Kidney (tissue), 14 donors: ENCODE measurements around the gene DRGX. TPM values are rescaled to one million over a fixed set of nuclear protein-coding genes. Genes with fewer than 3 reads are reported as not detected.

Experiments used
- DNase-seq, 5 donors: peaks; one replicate each; pipeline ENCODE4 v3.0.0-alpha.2; 2013 to 2020
- FAIRE-seq: peaks from 2 replicates; lab custom pipeline; 2012; peaks lifted over from hg19 to GRCh38; lab: Jason Lieb, UNC
- H3K27ac ChIP-seq, 2 donors: one replicate each; pipeline ENCODE4 v1.7.0; 2013; ENCODE audit warnings: low read depth in 2 of 2, low read length in 2 of 2, inconsistent platforms in 1 of 2
- H3K27me3 ChIP-seq: one replicate; pipeline ENCODE4 v1.7.1; 2013; ENCODE audit warnings: low read length, inconsistent platforms; ENCODE audit not compliant: control insufficient read depth, insufficient read depth
- H3K36me3 ChIP-seq, 3 donors: one replicate each; pipeline versions ENCODE4 v1.7.0 to v1.7.1; 2013; ENCODE audit warnings: low read length in 3 of 3, control low read depth in 1 of 3, inconsistent platforms in 1 of 3; ENCODE audit not compliant: insufficient read depth in 3 of 3, control insufficient read depth in 2 of 3
- H3K4me1 ChIP-seq, 3 donors: one replicate each; pipeline versions ENCODE4 v1.7.0 to v1.7.1; 2013; ENCODE audit warnings: low read length in 3 of 3, inconsistent platforms in 1 of 3, low read depth in 1 of 3; ENCODE audit not compliant: control insufficient read depth in 2 of 3, insufficient read depth in 2 of 3
- H3K4me3 ChIP-seq, 3 donors: one replicate each; pipeline versions ENCODE4 v1.7.0 to v1.8.1; 2013; ENCODE audit warnings: low read length in 3 of 3, control low read depth in 1 of 3, inconsistent platforms in 1 of 3
- H3K9ac ChIP-seq, 3 donors: one replicate each; pipeline versions ENCODE4 v1.7.0 to v1.7.1; 2013; ENCODE audit warnings: low read length in 3 of 3, control low read depth in 1 of 3, inconsistent platforms in 1 of 3
- H3K9me3 ChIP-seq, 3 donors: one replicate each; pipeline versions ENCODE4 v1.7.0 to v1.7.1; 2013; ENCODE audit warnings: low read length in 3 of 3, control low read depth in 1 of 3, inconsistent platforms in 1 of 3; ENCODE audit not compliant: control insufficient read depth in 2 of 3, insufficient read depth in 1 of 3
- CTCF ChIP-seq: IDR thresholded peaks from 3 replicates; pipeline ENCODE4 v1.5.1; 2012; ENCODE audit warnings: mild to moderate bottlenecking, moderate library complexity, borderline replicate concordance; ENCODE audit not compliant: insufficient read depth; ENCODE audit errors: extremely low read depth
- intact Hi-C: fragments of 100-400 bp; cut with DNase I; formaldehyde crosslinking; loops from one replicate; pipeline ENCODE4 v1.11.1; 2022
- polyA plus RNA-seq: library from polyadenylated mRNA; stranded (reverse); fragments of 350-450 nt; fragmentation: Illumina TruSeq; extraction: RNeasy Lipid Tissue Mini Kit (QIAGEN cat#74804); gene quantifications from one replicate; pipeline ENCODE4 v1.2.3, GENCODE V29; 2014; ENCODE audit warnings: low read depth, low replicate concordance; ENCODE audit not compliant: insufficient read depth
- total RNA-seq: library from RNA; stranded (reverse); fragmentation: NEBNext Ultra II Directional; extraction: Animal tissue kit (Norgen Biotek cat#: 25700); gene quantifications from one replicate; pipeline ENCODE4 v1.2.1, GENCODE V29; 2021
- donor health status: control.
- donor health status: control.
- donor health status: control.
- donor health status: control.
- donor health status: control.
- donor health status: DM: yes; HTN: yes; CAD: no.
- donor health status: Normal renal cell carcinoma (clear cell type).

The DRGX gene
- total and polyA plus RNA-seq, 2 donors from 2014 or later = not detected

DNA sequence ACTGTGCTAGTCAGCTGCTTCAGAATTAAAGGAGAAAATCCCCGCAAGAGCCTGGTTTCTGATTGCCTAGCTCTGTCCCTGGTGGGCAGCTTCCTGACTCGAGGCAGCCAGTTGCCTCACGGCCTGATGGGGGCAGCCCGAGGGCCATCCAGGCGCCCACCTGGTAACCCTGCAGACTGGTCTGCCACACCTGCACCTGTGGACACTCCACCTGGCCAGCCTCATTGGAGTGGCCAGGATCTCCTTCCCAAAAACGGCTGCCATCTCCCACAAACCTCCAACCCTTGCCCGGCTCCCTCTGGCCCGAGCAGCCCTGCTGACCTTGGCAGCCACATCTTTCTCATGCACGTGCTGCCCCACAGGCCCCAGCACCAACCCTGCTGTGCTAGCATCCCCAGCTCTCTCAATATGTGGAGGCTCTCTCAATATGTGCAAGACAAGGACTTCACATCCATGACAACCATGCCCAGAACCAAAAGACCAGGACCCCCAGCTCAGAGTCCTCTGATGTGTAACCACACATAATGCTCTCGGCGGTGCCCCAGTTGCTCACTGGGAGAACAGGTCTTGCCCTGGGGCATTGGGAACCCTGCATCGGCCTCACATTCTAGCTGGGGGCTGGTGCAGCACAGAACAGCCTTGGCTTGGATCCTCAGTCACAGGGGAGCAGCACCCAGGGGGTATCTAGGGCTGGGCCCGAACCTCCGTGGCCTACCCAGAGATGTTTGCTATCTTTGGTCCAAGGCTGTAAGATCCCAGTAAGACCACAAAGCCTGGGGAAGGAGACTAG, 14.6 kb downstream of the DRGX start:
- Histone ChIP-seq H3K9me3 (no peaks in the 10 kb centered on the region), H3K27me3 (no peaks in the 10 kb centered on the region), H3K4me1 (no peaks in the 10 kb centered on the region), H3K4me3 (no peak overlapping the region), H3K27ac (no peak overlapping the region), H3K36me3 (no peaks in the 10 kb centered on the region), H3K9ac (no peak overlapping the region)
- FAIRE-seq (no peak), DNase-seq (no peak)
- TF ChIP-seq CTCF = no peak
- intact Hi-C loops = no loop called here

DNA sequence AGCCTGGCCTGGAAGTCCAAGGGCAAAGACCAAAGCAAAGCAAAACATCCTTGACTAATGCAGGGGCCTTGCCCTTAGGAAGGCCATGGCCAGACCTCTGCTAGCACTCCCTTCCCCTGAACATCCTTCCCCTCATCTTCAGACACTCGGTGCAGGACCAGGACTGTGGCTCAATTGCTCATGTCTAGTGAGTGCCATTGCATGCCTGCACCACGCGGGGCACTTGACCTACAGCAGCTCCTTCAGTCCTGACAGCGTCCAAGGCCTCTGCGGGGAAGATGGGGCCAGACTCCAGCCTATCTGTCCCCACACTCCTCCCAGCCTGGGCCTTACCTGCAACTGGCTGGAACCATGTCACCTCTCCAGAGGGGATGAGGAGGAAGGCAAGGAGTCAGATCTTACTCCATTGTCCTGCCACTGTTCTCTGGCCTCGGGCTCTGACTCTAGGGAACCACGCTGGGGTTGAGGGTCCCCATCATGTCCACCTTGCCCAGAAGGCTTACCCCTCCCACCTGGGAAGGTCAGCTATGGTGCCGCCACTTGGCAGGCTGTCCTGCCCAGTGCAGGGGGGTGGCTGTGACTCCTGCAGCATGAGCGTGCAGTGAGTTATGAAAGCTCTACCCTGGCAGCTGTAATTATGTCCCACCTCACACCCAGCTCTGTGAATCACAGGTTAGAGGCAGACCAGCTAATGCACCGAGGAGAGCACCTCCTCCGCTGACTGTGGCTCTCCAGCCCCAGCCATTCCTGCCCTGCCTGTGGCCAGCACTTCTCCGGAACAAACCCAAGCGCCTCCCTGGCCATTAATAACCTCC, 16.1 kb downstream of the DRGX start:
- Histone ChIP-seq H3K27ac (no peak overlapping the region), H3K4me3 (no peak overlapping the region), H3K4me1 (no peaks in the 10 kb centered on the region), H3K36me3 (no peaks in the 10 kb centered on the region), H3K9ac (no peak overlapping the region), H3K27me3 (no peaks in the 10 kb centered on the region), H3K9me3 (no peaks in the 10 kb centered on the region)
- FAIRE-seq (no peak), DNase-seq (no peak)
- TF ChIP-seq CTCF = no peak
- intact Hi-C loops = no loop called here

DNA sequence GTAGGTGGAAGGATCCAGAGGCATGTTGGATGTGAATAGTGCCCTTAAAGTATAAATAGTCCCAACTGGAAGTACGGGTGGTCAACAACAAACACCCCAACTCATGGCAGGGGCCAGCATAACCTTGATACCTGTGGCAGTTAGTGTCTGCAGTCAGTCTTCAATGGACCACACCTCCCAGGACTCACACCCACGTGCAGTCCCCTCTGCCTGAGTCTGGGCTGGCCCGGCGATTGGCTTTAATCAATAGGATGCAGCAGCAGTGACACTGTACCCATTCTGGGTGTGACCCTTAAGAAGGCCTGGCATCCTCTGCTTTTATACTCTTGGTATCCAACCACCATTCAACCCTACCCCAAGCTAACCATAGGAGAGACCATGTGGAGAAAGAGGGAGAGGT, 18.6 kb downstream of the DRGX start:
- intact Hi-C loops = no loop called here
- Histone ChIP-seq H3K27ac (no peak overlapping the region), H3K27me3 (peaks cover 2% of the 10 kb centered on the region), H3K4me1 (no peaks in the 10 kb centered on the region), H3K9me3 (no peaks in the 10 kb centered on the region), H3K36me3 (no peaks in the 10 kb centered on the region), H3K4me3 (no peak overlapping the region), H3K9ac (no peak overlapping the region)
- FAIRE-seq (no peak), DNase-seq (no peak)
- no peak for TF ChIP-seq CTCF
